Measurements from ENCODE around the gene LY6G5B. TPM values are rescaled to one million over a fixed set of nuclear protein-coding genes. Genes with fewer than 3 reads are reported as not detected.

LY6G5B gene
- total RNA-seq, 3 donors from 2014 or later = 22.6 to 24.0 (median 22.9) TPM

GRCh38 chr6:31633447-31633846 is 36.3 kb upstream of the LY6G5B start:
- H3K4me3 Mint-ChIP-seq = no peak overlapping the region
- peaks cover 42% of the 10 kb centered on the region for H3K36me3 Mint-ChIP-seq (ENCODE audit: insufficient read depth)
- no peaks in the 10 kb centered on the region for H3K9me3 Mint-ChIP-seq
- H3K4me1 Mint-ChIP-seq (ENCODE audit: low read depth) = no peaks in the 10 kb centered on the region
- H3K27me3 Mint-ChIP-seq (ENCODE audit: low read depth) = no peaks in the 10 kb centered on the region
- no peak for ATAC-seq
- no peak for DNase-seq

- no peak for ATAC-seq
- no peaks in the 10 kb centered on the region for H3K4me1 Mint-ChIP-seq (ENCODE audit: low read depth)
These were observed 35.6 kb upstream of the LY6G5B start for GRCh38 chr6:31634131-31634530.

GRCh38 chr6:31634969-31635575 is 34.7 kb upstream of the LY6G5B start:
- DNase-seq (no peak), ATAC-seq (no peak)
- H3K4me3 Mint-ChIP-seq = no peak overlapping the region
- H3K4me1 Mint-ChIP-seq (ENCODE audit: low read depth) = peaks cover 5% of the 10 kb centered on the region
- H3K27me3 Mint-ChIP-seq (ENCODE audit: low read depth) = no peaks in the 10 kb centered on the region
- H3K36me3 Mint-ChIP-seq (ENCODE audit: insufficient read depth) = peaks cover 45% of the 10 kb centered on the region
- H3K9me3 Mint-ChIP-seq = no peaks in the 10 kb centered on the region

More at GRCh38 chr6:31634131-31634530, 35.6 kb upstream of the LY6G5B start:
- Mint-ChIP-seq H3K4me3 (no peak overlapping the region), H3K36me3 (ENCODE audit: insufficient read depth) (peaks cover 43% of the 10 kb centered on the region), H3K9me3 (no peaks in the 10 kb centered on the region), H3K27me3 (ENCODE audit: low read depth) (no peaks in the 10 kb centered on the region)
- no peak for DNase-seq

- peaks cover 5% of the 10 kb centered on the region for H3K4me1 Mint-ChIP-seq (ENCODE audit: low read depth)
- no peaks in the 10 kb centered on the region for H3K9me3 Mint-ChIP-seq
- DNase-seq = no peak
- H3K36me3 Mint-ChIP-seq (ENCODE audit: insufficient read depth) = peaks cover 43% of the 10 kb centered on the region
- no peaks in the 10 kb centered on the region for H3K27me3 Mint-ChIP-seq (ENCODE audit: low read depth)
- ATAC-seq = no peak
- H3K4me3 Mint-ChIP-seq = no peak overlapping the region
These were observed 32.8 kb upstream of the LY6G5B start for GRCh38 chr6:31636698-31637596.

- Mint-ChIP-seq H3K9me3 (no peaks in the 10 kb centered on the region), H3K4me1 (ENCODE audit: low read depth) (peaks cover 5% of the 10 kb centered on the region), H3K27me3 (ENCODE audit: low read depth) (no peaks in the 10 kb centered on the region), H3K36me3 (ENCODE audit: insufficient read depth) (peaks cover 37% of the 10 kb centered on the region), H3K4me3 (no peak overlapping the region)
- DNase-seq = no peak
- ATAC-seq = peak in 1 of 2 donors; percentile 8
These were observed 30.7 kb upstream of the LY6G5B start for GRCh38 chr6:31639043-31639442.

GRCh38 chr6:31639449-31639861 is 30.3 kb upstream of the LY6G5B start:
- DNase-seq (no peak), ATAC-seq (peak in 1 of 2 donors; percentile 30)
- no peaks in the 10 kb centered on the region for H3K27me3 Mint-ChIP-seq (ENCODE audit: low read depth)
- peaks cover 5% of the 10 kb centered on the region for H3K4me1 Mint-ChIP-seq (ENCODE audit: low read depth)
- no peaks in the 10 kb centered on the region for H3K9me3 Mint-ChIP-seq
- peaks cover 35% of the 10 kb centered on the region for H3K36me3 Mint-ChIP-seq (ENCODE audit: insufficient read depth)
- no peak overlapping the region for H3K4me3 Mint-ChIP-seq

- Mint-ChIP-seq H3K36me3 (ENCODE audit: insufficient read depth) (peaks cover 36% of the 10 kb centered on the region), H3K4me3 (no peak overlapping the region), H3K27me3 (ENCODE audit: low read depth) (no peaks in the 10 kb centered on the region), H3K9me3 (no peaks in the 10 kb centered on the region), H3K4me1 (ENCODE audit: low read depth) (peaks cover 5% of the 10 kb centered on the region)
- DNase-seq (no peak), ATAC-seq (no peak)
These were observed 29.2 kb upstream of the LY6G5B start for GRCh38 chr6:31640612-31641011.

- H3K4me3 Mint-ChIP-seq = no peak overlapping the region
- no peak for ATAC-seq
- H3K27me3 Mint-ChIP-seq (ENCODE audit: low read depth) = no peaks in the 10 kb centered on the region
- no peaks in the 10 kb centered on the region for H3K9me3 Mint-ChIP-seq
- no peak for DNase-seq
- peaks cover 5% of the 10 kb centered on the region for H3K4me1 Mint-ChIP-seq (ENCODE audit: low read depth)
- H3K36me3 Mint-ChIP-seq (ENCODE audit: insufficient read depth) = peaks cover 30% of the 10 kb centered on the region
These were observed 28.4 kb upstream of the LY6G5B start for GRCh38 chr6:31641370-31641769.

GRCh38 chr6:31642798-31643570 is 26.8 kb upstream of the LY6G5B start:
- Mint-ChIP-seq H3K4me1 (ENCODE audit: low read depth) (peaks cover 5% of the 10 kb centered on the region), H3K9me3 (no peaks in the 10 kb centered on the region), H3K36me3 (ENCODE audit: insufficient read depth) (peaks cover 30% of the 10 kb centered on the region), H3K27me3 (ENCODE audit: low read depth) (no peaks in the 10 kb centered on the region), H3K4me3 (no peak overlapping the region)
- no peak for DNase-seq
- ATAC-seq = no peak

- peaks cover 5% of the 10 kb centered on the region for H3K4me1 Mint-ChIP-seq (ENCODE audit: low read depth)
- peaks cover 33% of the 10 kb centered on the region for H3K36me3 Mint-ChIP-seq (ENCODE audit: insufficient read depth)
- ATAC-seq (no peak), DNase-seq (no peak)
- no peaks in the 10 kb centered on the region for H3K27me3 Mint-ChIP-seq (ENCODE audit: low read depth)
- H3K9me3 Mint-ChIP-seq = no peaks in the 10 kb centered on the region
- no peak overlapping the region for H3K4me3 Mint-ChIP-seq
These were observed 25.8 kb upstream of the LY6G5B start for GRCh38 chr6:31643818-31644454.

GRCh38 chr6:31645325-31645724 is 24.5 kb upstream of the LY6G5B start:
- no peak for DNase-seq
- Mint-ChIP-seq H3K9me3 (no peaks in the 10 kb centered on the region), H3K36me3 (ENCODE audit: insufficient read depth) (peaks cover 38% of the 10 kb centered on the region), H3K4me1 (ENCODE audit: low read depth) (peaks cover 10% of the 10 kb centered on the region), H3K4me3 (no peak overlapping the region), H3K27me3 (ENCODE audit: low read depth) (no peaks in the 10 kb centered on the region)
- no peak for ATAC-seq

GRCh38 chr6:31651602-31652191 is 18.1 kb upstream of the LY6G5B start:
- no peak for DNase-seq
- Mint-ChIP-seq H3K4me3 (peak overlapping the region; percentile 89), H3K4me1 (ENCODE audit: low read depth) (peaks cover 41% of the 10 kb centered on the region), H3K9me3 (no peaks in the 10 kb centered on the region), H3K27me3 (ENCODE audit: low read depth) (no peaks in the 10 kb centered on the region), H3K36me3 (ENCODE audit: insufficient read depth) (peaks cover 30% of the 10 kb centered on the region)
- peak; percentile 51 to 56 for ATAC-seq

- peaks cover 28% of the 10 kb centered on the region for H3K36me3 Mint-ChIP-seq (ENCODE audit: insufficient read depth)
- peaks cover 53% of the 10 kb centered on the region for H3K4me1 Mint-ChIP-seq (ENCODE audit: low read depth)
- H3K27me3 Mint-ChIP-seq (ENCODE audit: low read depth) = no peaks in the 10 kb centered on the region
- ATAC-seq (peak; percentile 63 to 64), DNase-seq (no peak)
- H3K9me3 Mint-ChIP-seq = no peaks in the 10 kb centered on the region
- peak overlapping the region; percentile 89 for H3K4me3 Mint-ChIP-seq
These were observed 16.7 kb upstream of the LY6G5B start for GRCh38 chr6:31652925-31653724.

All from activated T-cell treated with anti-CD3 and anti-CD28 coated beads, Interleukin-2, amount 50 U/mL, for 4 hours (primary cell).